Measurements from ENCODE around the gene TCF4.

TCF4 gene

DNA sequence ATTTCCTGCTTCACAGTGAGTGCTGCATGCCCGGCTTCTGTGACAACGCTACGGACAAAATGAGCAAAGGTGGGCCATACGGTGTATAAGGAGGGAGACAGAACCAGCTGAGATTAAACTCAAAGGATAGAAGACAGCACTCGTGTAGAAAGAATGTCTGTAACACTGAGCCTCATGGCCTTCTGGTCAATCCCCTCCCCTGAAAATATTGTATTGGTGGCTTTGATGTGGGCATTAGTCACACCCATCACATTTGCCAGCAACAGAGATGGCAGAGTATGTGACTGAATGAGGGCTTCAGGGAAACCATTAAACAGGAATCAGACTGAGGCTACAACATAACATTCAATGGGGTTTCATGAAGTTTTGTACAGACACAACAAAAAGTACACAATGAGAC lies 341.0 kb downstream of the TCF4 start:
- DNase-seq: no peak

DNA sequence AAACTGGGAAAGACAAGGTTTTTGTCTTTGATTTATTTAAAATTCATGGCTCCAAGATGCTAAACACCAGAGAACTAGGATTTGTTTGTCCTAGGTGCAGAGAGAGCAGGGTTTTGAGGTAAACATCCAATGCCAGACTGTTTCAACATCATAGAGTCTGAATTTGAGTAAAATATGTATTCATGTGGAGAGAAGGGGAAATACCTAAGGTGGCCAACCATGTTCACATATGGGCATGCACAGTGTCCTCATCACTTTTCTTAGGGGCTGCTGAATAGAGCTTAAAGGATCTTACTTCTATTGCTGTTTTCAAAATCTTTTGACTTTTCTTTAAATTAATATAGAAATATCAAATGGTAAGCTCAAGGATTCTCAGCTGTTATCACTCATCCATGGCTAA lies 341.7 kb downstream of the TCF4 start:
- DNase-seq: no peak

- no peak for DNase-seq
These were observed 342.8 kb downstream of the TCF4 start for GRCh38 chr18:55245211-55245614.

DNA sequence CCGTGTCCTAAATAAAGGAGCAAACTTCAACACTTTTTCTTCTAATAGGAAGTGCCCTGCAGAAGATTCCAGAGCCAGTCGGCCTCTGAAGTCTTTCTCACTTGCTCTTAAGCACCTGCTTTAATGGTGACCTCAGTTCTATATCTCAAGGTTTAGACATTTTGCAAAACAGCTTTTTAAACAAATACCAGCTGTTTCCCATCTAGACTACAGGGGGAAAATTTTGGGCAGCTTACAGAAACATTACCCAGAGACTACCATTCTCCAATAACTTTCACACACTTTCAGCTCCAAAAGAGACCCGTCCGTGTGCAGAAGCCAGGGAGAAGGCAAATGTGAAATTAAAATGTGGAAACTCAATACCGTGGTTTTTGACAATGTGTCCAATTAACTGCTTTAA lies 343.4 kb downstream of the TCF4 start:
- no peak for DNase-seq

DNA sequence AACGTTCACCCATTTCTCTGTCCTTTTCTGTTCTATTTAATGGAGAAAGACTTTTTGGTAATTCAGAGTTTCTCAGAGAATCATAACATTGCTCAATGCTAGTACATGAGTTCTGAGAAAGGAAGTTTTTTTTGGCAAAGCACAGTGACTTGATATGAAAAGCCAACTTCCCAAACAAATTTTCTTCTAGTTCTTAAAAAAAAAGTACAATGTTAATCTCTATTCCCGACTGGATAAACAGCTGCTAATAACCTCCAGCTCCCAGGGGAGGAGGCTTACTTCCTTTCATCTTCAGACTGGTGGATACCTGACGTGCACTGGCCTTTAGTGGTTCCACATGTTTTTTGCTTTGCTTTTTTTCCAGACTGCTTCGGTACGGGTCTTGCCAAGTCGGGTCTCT lies 344.1 kb downstream of the TCF4 start:
- no peak for DNase-seq

GRCh38 chr18:55243255-55243654 lies 344.7 kb downstream of the TCF4 start:
- no peak for DNase-seq

GRCh38 chr18:55240978-55241377 lies 347.0 kb downstream of the TCF4 start:
- DNase-seq: no peak

- DNase-seq: no peak
These were observed 348.3 kb downstream of the TCF4 start for GRCh38 chr18:55239740-55240139.

DNA sequence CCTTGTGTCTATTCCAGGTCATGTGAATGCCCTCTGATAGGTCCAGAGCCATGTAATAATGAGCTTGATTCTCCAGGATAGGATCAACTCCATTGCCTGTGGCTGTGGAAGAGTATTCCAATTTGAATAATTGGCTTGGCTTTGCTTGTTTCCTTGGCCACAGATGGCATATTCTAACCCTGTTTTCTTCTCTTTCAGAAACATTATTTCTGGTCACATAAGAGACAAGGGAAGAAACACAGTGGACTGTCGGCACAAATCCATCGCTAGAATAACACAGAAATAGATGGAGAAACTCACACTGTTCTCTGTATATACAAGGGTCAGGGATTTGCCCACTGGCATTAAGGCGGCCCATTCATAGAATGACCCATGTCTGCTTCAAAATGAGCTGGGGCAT lies 350.3 kb downstream of the TCF4 start:
- no peak for DNase-seq

DNA sequence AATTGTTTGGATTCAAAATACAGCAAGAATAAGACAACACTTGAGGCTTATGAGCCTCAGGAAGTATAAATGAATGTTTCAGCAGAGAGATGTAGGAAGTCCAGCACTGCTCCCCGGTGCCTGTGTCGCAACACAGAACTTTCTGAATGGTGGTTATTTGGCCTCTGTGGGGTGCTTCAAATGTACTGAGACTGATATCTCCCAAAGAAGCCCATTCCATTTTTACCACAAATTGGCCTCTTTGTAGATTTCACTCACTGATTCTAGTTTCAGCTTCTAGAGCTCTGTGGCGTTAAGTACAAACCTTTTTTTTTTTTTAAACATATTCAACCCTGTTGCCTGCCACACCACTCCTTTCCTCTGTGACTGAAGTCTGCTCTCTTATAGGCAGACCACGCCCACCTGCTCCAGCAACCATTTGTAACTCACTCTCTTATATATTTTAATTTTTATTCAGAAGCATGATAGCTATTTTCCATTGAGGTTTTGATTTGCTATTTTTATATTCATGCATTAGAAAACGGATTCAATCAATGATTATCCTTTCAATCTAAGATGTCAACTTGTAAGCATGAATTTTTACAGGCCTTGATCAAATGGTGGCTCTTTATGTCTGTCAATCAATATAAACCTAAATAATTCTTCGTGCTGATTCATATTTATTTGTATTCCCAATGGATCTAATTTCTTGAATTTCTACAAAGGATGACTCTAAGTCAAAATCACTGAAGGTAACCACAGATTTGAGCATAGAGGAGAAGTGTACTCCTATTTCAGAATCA lies 351.7 kb downstream of the TCF4 start:
- peak; percentile 24 to 53 for DNase-seq

GRCh38 chr18:55235094-55235461 lies 352.9 kb downstream of the TCF4 start:
- DNase-seq: no peak

DNA sequence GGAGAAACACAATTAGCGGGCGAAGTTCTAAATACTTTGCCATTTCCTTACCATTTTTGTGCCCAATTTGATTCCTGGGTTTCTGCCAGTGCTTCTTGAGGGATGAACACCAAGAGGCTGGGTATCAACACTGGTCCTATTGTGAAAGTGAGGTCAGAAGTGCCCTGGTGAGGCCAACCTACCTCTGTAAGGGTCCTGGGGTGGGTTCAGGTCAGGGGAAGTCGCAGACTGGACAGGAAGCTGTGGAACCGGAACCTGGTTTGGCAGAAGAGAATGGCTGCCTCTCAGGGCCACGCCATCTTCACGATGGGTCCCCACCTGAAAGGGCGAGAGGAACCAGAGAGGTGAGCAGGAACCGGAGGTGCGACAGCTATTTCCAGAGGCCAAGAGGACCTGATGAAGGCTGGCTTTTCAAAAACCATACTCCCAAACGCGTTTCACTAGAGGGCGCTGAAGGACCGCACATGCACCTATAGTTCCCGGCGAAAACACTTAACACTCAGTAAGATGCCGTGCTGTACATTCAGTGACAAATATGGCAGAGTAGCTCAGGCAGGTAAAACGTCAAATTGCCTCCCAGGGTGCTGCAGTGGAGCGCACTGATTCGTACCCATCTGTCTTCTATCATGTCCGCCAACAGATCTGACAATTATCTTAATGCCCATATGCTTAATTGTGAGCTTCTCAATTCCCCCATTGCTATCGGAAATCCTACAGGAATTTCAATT lies 353.5 kb downstream of the TCF4 start:
- DNase-seq: peak; percentile 51 to 90

- peak; percentile 49 to 54 for DNase-seq
These were observed 354.1 kb downstream of the TCF4 start for GRCh38 chr18:55233857-55234256.

DNA sequence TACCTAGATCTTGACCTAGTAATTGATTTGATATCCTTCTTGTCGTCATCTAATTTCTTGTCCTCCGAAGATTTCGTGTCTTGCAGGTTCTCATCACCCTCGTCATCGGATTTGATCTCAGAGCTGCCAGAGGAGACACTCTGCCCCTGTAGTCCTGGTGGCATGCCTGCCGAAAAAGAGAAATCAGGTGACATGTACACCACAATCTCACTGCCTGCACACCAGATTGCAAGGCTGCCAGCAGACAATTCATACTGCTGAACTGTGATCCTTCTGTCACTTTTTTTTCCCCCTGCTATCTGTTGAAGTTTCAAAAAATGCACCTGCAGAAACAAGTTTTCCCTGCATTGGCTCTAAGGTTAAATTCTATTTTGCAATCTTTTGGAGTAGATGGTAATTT lies 355.5 kb downstream of the TCF4 start:
- no peak for DNase-seq

DNA sequence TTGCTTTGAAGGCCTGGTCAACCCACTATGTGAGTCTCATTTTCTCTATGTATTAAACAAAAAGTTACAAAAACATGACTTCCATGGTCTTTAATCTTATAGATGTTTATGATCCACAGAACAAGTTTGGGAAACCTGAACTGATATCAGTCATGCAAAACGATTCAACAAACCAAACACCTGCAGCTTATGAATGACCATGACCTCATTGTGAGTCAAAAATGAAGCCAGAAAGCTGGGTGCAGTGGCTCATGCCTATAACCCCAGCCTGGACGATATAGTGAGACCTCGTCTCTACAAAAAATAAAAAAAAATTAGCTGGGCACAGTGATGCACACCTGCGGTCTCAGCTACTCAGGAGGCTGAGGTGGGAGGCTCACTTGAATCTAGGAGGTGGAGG lies 358.3 kb downstream of the TCF4 start:
- no peak for DNase-seq

DNA sequence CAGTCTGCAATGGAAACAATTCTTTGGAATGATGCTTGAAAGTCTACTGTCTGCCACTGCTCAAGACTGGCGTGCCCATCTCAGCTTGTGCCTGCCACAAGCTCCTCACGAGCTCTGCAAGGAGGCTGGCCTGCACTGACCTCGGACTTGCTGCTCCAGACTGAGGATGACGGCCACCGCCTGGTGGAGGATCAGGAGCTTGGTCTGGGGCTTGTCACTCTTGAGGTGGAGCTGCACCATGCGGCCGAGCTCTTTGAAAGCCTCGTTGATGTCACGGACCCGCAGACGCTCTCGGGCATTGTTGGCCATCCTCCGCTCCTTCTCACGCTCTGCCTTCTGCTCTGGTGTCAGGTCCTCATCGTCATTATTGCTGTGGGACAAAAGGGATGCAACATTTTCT lies 359.3 kb downstream of the TCF4 start:
- DNase-seq: no peak

DNA sequence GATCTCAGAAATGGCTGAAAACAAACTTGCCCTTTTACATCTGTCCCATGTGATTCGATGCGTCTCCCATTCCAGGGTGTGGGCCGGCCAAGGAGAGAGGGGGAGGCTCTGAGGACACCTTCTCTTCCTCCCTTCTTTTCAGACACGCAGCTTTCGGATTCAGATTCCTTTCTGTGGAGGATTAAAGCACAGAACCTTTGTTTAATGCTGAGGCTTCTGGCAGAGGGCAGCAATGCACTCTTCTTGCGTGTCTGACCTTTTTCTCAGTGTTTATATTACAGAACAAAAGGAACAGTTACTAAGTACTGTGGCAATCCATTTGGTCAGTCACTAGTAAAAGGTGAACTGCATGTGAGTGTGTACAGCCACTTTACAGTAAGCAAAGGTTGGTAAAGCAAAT lies 359.8 kb downstream of the TCF4 start:
- no peak for DNase-seq

GRCh38 chr18:55227771-55228170 lies 360.2 kb downstream of the TCF4 start:
- DNase-seq: no peak

DNA sequence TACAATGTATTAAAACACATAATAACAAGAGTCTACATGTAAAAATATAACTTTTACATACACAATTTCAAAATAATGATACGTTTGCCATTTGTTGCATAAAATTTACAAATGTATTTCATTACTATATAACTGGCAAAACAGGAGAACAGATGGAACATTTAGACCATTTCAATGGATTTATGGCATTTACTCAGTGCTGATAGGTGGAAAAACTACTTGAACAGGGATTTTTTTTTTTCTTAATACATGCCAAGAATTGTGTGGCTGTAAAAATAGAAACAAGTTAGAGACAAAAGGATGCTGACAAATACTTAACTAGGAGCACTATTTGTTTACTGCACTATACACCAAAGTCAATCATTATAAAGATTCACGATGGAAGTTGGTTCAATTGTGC lies 361.9 kb downstream of the TCF4 start:
- no peak for DNase-seq

- no peak for DNase-seq
These were observed 363.8 kb downstream of the TCF4 start for GRCh38 chr18:55224086-55224625.

- DNase-seq: no peak
These were observed 366.4 kb downstream of the TCF4 start for GRCh38 chr18:55221622-55222021.

DNA sequence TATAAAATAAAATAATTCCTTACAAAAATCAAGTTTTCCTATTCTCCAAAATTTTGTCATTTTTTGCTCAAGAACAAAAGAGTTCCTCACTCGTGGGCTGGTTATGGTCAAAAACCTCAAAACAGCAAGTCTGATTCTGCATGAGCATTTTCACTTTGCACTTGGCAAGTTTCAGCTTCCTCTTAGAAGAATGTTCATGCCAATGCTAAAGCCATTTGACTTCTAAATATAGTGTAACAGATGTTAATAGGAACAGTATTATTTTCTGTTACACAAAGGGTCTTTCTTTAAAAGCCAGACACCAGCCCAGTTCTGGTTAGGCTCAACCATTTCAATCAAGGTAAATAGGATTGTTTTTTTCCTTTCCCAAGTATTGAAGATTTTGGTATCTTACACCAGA lies 367.5 kb downstream of the TCF4 start:
- DNase-seq: peak in 1 of 2 donors; percentile 3

- DNase-seq: no peak
These were observed 368.2 kb downstream of the TCF4 start for GRCh38 chr18:55219823-55220222.

GRCh38 chr18:55219059-55219458 lies 368.9 kb downstream of the TCF4 start:
- DNase-seq: no peak

Measured in inflammatory macrophage treated with lipopolysaccharide for 1 hour (primary cell).